Ectodermal cell (in vitro differentiated cells): ENCODE results near the gene SLC35E3.

Experiments used
- H3K27ac ChIP-seq: 2 replicates; pipeline ENCODE4 v1.7.0; 2013; ENCODE audit warnings: mild to moderate bottlenecking, low read depth, low read length; ENCODE audit not compliant: insufficient read depth, poor library complexity, severe bottlenecking
- H3K27me3 ChIP-seq: 2 replicates; pipeline ENCODE4 v1.7.0; 2013; ENCODE audit warnings: mild to moderate bottlenecking, low read length; ENCODE audit not compliant: insufficient read depth, control insufficient read depth, poor library complexity, severe bottlenecking
- H3K36me3 ChIP-seq: one replicate; pipeline ENCODE4 v1.7.0; 2013; ENCODE audit warnings: low read length; ENCODE audit not compliant: control insufficient read depth, insufficient read depth
- H3K4me1 ChIP-seq: one replicate; pipeline ENCODE4 v1.7.0; 2013; ENCODE audit warnings: low read length; ENCODE audit not compliant: control insufficient read depth, insufficient read depth
- H3K4me3 ChIP-seq: 2 replicates; pipeline ENCODE4 v1.7.0; 2013; ENCODE audit warnings: low read depth, low read length, control low read depth; ENCODE audit not compliant: insufficient read depth
- H3K9me3 ChIP-seq: 2 replicates; pipeline ENCODE4 v1.7.0; 2013; ENCODE audit warnings: mild to moderate bottlenecking, low read length, moderate library complexity; ENCODE audit not compliant: control insufficient read depth
- WGBS, 2 experiments: methylation state at CpG; one replicate each; pipeline ENCODE4 v1.1.7; 2013; ENCODE audit warnings: missing lambda C conversion rate in 2 of 2; 5-methylcytosine and 5-hydroxymethylcytosine counted together

Gene SLC35E3

GRCh38 chr12:68750506-68750905 lies 4.5 kb downstream of the SLC35E3 start:
- H3K27ac ChIP-seq: no peak overlapping the region
- peaks cover 7% of the 10 kb centered on the region for H3K4me1 ChIP-seq
- no peaks in the 10 kb centered on the region for H3K27me3 ChIP-seq
- no peak overlapping the region for H3K4me3 ChIP-seq
- 62 to 68% methylated on average over 4 of the region's 4 CpGs for WGBS, 2 experiments
- no peaks in the 10 kb centered on the region for H3K9me3 ChIP-seq
- peaks cover 20% of the 10 kb centered on the region for H3K36me3 ChIP-seq

GRCh38 chr12:68755536-68756243 lies 9.7 kb downstream of the SLC35E3 start:
- Histone ChIP-seq H3K36me3 (peaks cover 20% of the 10 kb centered on the region), H3K9me3 (no peaks in the 10 kb centered on the region), H3K4me3 (no peak overlapping the region), H3K27ac (no peak overlapping the region), H3K27me3 (no peaks in the 10 kb centered on the region), H3K4me1 (no peaks in the 10 kb centered on the region)
- whole genome bisulfite sequencing, 2 experiments: 96 to 97% methylated on average over 3 of the region's 4 CpGs

- WGBS, 2 experiments: 87 to 98% methylated on average over 5 of the region's 5 CpGs
- H3K4me1 ChIP-seq: no peaks in the 10 kb centered on the region
- H3K27ac ChIP-seq: no peak overlapping the region
- peaks cover 3% of the 10 kb centered on the region for H3K36me3 ChIP-seq
- no peaks in the 10 kb centered on the region for H3K9me3 ChIP-seq
- no peaks in the 10 kb centered on the region for H3K27me3 ChIP-seq
- H3K4me3 ChIP-seq: no peak overlapping the region
Measured at GRCh38 chr12:68759852-68760251, 13.9 kb downstream of the SLC35E3 start.

- no peak overlapping the region for H3K27ac ChIP-seq
Measured at GRCh38 chr12:68760806-68761441, 14.9 kb downstream of the SLC35E3 start.

GRCh38 chr12:68761442-68761812 lies 15.5 kb downstream of the SLC35E3 start:
- WGBS, 2 experiments: 93 to 94% methylated on average over 3 of the region's 3 CpGs
- H3K36me3 ChIP-seq: no peaks in the 10 kb centered on the region

More at GRCh38 chr12:68760806-68761441, 14.9 kb downstream of the SLC35E3 start:
- Histone ChIP-seq H3K4me1 (no peaks in the 10 kb centered on the region), H3K9me3 (no peaks in the 10 kb centered on the region), H3K27me3 (no peaks in the 10 kb centered on the region), H3K36me3 (no peaks in the 10 kb centered on the region), H3K4me3 (no peak overlapping the region)
- WGBS, 2 experiments: 94 to 95% methylated on average over 7 of the region's 7 CpGs

GRCh38 chr12:68761901-68762630 lies 16.1 kb downstream of the SLC35E3 start:
- H3K4me1 ChIP-seq: no peaks in the 10 kb centered on the region
- no peak overlapping the region for H3K4me3 ChIP-seq
- no peaks in the 10 kb centered on the region for H3K27me3 ChIP-seq
- H3K36me3 ChIP-seq: no peaks in the 10 kb centered on the region
- H3K27ac ChIP-seq: no peak overlapping the region
- WGBS, 2 experiments: 88 to 92% methylated on average over 8 of the region's 8 CpGs
- H3K9me3 ChIP-seq: no peaks in the 10 kb centered on the region

More at GRCh38 chr12:68761442-68761812, 15.5 kb downstream of the SLC35E3 start:
- no peaks in the 10 kb centered on the region for H3K27me3 ChIP-seq
- H3K9me3 ChIP-seq: no peaks in the 10 kb centered on the region
- no peak overlapping the region for H3K27ac ChIP-seq
- no peaks in the 10 kb centered on the region for H3K4me1 ChIP-seq
- no peak overlapping the region for H3K4me3 ChIP-seq

GRCh38 chr12:68762691-68763090 lies 16.7 kb downstream of the SLC35E3 start:
- Histone ChIP-seq H3K27me3 (no peaks in the 10 kb centered on the region), H3K4me3 (no peak overlapping the region), H3K9me3 (no peaks in the 10 kb centered on the region), H3K4me1 (no peaks in the 10 kb centered on the region), H3K27ac (no peak overlapping the region), H3K36me3 (no peaks in the 10 kb centered on the region)
- WGBS, 2 experiments: 93 to 96% methylated on average over 3 of the region's 3 CpGs

GRCh38 chr12:68765696-68766095 lies 19.7 kb downstream of the SLC35E3 start:
- WGBS, 2 experiments: 92 to 94% methylated on average over 1 of the region's 1 CpG
- no peak overlapping the region for H3K4me3 ChIP-seq
- H3K4me1 ChIP-seq: no peaks in the 10 kb centered on the region
- no peak overlapping the region for H3K27ac ChIP-seq
- H3K36me3 ChIP-seq: no peaks in the 10 kb centered on the region
- H3K27me3 ChIP-seq: no peaks in the 10 kb centered on the region
- H3K9me3 ChIP-seq: no peaks in the 10 kb centered on the region

- H3K4me3 ChIP-seq: no peak overlapping the region
- WGBS, 2 experiments: 93 to 96% methylated on average over 2 of the region's 2 CpGs
- no peaks in the 10 kb centered on the region for H3K36me3 ChIP-seq
- no peaks in the 10 kb centered on the region for H3K9me3 ChIP-seq
- H3K27ac ChIP-seq: no peak overlapping the region
- H3K4me1 ChIP-seq: no peaks in the 10 kb centered on the region
- H3K27me3 ChIP-seq: no peaks in the 10 kb centered on the region
Measured at GRCh38 chr12:68766646-68767045, 20.7 kb downstream of the SLC35E3 start.

- H3K4me3 ChIP-seq: no peak overlapping the region
- H3K9me3 ChIP-seq: no peaks in the 10 kb centered on the region
- WGBS, 2 experiments: 95 to 96% methylated on average over 6 of the region's 7 CpGs
- H3K27me3 ChIP-seq: no peaks in the 10 kb centered on the region
- H3K36me3 ChIP-seq: no peaks in the 10 kb centered on the region
- no peak overlapping the region for H3K27ac ChIP-seq
- no peaks in the 10 kb centered on the region for H3K4me1 ChIP-seq
Measured at GRCh38 chr12:68767191-68767590, 21.2 kb downstream of the SLC35E3 start.
